ENCODE data around the gene ESYT3.
"Not testable (repeated sequence)": the region's sequence is repeated elsewhere in the genome, so short reads cannot be mapped to it uniquely, and the experiment has no call there.

Gene ESYT3

DNA sequence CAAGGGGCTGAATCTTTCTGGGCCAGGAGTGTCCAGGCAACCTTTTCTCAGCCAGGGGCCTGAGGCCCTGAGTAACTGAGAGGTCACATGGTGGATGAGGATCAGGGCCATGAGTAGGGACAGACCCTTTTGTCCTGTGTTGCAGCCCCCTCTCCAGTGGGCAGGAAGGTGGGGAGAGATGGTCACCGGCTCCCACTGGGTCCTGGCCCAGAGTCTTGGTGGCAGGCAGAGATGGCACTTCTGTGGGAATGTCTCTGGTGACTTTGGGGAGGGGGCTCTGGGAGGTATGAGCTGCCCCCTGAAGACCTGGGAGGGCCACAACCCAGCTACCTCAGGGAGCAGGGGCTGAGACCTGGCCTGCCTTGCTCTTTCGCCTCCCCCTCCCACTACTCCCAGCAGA, 6.8 kb downstream of the ESYT3 start:
- no peak for DNase-seq

DNA sequence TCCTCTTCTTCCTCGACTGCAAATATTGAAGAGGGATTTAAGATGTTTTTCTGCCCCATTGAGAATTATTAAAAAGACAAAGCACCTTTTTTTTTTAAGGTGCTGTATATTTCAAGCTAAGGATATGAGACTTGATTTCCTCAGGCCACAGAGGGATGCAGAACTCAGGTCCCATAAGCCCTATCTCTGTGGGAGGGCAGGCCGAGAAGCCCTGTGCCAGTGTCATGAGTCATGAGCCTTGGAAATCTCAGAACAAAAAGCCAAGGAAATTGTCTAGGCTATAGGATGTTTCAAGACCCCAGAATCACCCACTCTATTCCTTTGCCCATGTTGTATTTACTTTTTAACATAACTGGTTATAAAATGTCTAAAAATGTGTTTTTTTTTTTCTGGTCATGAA, 7.3 kb downstream of the ESYT3 start:
- no peak for DNase-seq

DNA sequence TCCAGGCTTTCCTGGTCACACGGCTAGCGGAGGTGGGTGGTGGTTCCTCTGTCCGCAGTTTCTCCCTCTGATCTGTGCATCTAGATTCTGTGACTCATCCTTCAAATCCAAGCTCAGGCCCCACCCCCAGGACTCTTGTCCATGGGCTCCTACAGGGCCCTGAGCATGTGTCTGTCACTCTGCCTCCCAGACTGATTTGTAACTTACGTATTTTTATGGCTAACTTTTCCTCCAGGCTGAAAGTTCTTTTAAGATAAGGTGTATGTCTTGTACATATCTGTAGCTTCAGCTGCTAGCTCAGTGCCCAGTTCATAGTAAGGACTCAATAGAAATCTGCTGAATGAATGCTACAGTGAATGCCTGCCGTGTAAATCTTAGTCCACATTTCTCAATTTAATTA, 8.0 kb downstream of the ESYT3 start:
- DNase-seq: no peak

DNA sequence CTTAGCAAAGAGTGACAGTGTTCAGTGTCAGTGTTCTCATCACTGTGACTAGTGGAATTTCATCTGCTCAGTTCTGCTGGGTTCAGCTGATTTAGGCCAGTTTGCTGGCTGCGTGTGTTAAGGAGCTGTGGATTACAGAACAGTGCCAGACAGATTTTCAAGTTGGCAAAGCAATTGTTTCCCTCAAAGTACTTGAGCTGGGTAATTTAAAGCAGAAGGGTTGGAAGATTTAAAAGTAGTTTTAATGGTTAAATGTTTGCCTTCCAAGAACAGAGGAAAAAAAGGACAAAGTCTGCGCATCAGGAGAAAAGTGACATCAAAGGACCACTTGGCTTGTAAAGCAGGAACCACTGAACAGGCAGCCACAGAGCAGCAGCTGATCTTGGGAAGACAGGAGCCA, 8.7 kb downstream of the ESYT3 start:
- DNase-seq: no peak

DNA sequence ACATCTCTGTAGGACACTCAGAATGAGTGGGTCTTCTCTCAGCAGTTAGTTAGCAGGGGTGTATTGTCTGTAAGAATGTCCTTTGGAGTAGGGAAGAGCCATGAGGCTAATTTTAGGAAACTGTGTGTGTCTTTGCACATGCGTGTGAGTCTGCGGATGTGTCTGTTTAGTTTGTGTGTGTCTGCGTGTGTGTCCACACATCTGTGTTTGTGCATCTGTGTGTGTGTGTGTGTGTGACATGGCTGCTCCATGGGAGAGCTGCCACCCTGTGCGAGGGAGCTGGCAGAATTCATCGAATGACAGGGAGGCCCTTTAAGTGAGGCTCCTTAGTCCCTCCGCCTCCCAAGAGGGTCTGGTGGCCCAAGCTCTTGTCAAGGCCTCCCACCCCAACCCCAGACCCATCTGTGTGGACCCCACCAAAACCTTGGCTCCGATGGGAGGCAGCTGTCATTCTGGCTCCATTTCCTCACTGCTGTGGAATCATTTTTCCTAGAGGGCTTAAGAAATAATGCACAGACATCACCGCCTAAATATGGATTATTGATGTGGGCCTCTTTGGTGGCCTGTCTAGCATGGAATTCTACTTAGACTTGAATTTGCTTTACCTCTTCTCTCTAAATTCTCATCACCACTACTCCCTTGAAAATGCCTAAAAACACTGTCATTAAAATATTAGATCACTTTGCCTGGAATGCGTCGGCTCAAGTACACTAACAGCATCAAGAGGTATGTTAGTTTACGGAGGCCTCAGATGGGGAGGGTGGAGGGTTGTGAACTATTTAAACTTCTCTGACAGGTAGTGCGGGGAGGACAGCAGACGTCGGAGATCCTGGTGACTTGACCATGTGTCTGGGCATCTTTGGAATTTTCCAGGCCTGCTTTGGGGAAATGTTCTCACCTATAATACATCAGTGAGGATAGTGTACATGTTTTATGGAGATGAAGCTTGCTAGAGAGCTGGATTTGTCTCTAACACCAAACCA, 9.4 kb downstream of the ESYT3 start:
- DNase-seq: no peak

DNA sequence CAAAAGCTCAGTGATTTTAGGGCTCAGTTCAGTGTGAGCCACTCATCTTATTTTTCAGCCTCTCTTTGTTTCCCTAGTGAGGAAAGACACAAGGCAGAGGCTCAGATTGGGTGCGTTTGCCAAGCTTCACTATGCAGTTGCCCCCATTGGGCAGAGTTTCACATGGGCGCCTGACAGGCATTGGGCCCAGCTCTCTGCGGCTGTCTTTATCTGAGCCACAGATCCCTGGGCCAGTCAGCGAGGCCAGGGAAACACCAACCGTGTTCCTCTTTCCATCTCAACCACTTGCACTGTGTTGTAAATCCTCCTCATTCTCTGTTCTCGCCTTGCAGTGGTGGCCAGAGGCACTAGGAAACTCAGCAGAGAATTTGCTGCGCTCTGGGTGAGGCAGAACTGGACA, 10.8 kb downstream of the ESYT3 start:
- peak in 1 of 56 donors; percentile 20 for DNase-seq

DNA sequence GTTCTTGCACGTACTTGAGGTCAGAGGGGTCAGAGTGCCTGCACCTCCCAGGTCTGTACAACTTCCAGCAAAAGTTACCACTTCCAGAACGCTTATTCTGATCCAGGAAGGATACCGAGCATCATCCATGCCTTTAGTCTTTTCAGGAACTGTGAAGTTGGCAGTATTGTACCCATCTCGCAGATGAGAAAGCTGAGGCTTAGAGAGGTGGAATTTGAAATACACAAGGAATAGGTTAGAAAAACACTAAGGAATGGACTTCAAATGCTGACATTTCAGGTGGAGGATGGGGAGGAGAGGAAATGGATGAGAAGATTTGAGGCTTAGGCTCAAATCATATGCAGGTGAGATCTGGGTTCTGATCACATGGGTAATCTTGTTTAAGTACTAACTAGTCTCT, 11.2 kb downstream of the ESYT3 start:
- DNase-seq: no peak

DNA sequence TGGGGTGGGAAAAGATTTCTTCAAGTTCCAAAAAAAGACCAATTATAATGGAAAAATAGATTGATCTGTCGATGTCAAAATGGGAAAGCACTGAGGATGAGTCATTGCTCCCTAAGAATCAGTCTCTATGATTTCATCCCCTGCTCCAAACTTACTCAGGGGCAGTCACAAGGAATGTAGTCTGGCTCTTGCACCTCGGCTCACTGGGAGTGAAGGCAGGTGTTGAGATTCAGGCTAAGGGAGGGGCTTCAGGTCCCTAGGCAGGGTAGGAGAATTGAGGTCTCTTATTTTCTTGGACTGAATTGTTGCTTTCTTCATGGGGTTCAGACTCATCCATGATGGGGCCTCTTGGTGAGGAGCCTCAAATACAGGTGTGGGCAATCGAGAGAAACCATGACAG, 14.2 kb downstream of the ESYT3 start:
- no peak for DNase-seq

DNA sequence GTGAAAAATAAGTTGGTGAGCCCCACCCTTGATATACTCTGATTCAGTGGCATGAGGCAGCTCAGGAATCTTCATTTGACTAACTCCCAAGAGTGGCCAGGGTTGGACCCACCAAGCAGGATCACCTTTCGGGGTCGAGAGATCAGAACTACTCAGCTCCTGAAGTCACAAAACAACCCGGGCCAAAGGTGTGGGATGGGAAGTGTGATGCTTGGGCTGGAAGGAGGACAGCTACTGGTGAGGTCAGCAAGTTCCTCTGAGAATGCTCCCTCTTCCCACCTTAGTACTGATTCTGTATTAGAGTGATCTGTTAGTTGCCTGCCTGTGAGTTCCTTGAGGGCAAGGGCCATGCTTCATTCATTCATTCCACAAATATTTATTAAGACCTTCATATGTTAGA, 15.1 kb downstream of the ESYT3 start:
- no peak for DNase-seq

DNA sequence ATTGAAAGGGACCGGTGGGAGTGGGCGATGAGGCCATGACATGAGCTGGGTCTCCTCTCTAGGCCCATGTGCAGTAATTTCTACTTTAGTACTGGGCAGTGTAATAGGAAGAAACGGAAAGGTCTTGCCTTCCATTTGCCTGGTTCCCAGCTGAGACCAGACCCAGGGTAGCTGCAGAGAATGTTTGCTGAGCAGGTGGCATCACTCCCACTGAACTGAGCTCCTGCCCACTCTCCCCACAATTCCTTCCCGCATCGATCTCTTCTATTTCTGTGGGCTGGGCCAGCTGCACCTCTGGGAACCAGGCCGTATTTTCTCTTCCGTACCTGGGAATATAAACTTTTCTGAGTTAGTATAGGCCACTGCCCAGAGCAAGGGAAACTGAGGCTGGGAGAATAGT, 15.8 kb downstream of the ESYT3 start:
- peak in 1 of 56 donors; percentile 16 for DNase-seq

DNA sequence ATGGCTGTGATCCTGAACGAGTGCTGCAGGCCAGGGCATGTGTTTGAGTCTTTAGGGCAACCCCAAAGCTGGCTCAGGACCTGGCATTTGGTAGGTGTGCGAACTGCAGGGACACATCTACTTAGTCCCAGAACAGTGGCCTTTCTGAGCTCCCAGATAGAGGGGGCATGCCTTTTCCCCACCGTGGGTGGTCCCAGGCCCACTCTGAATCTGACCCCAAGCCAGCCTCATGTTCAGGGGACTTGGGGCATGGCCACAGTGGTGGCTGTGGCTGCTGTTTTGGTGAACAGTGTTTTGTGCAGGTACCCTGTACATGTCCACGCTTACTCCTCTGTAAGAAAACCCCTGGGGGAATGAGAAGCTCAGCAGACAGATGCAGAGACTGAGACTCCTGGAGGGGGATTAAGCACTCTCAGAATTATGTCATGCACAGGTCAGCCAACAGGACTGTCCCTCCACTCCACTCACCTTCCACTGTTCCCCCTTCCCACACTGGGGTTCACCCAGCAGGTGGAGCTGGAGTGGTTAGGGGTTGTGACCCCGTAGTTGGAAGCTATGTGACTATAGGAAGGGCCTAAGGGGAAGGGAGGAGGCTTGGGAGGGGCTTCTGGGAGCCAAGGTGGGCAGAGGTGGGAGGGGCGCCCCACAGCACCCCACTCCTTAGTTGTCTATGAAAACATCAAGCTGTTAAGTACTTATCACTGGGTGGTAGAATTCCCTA, 16.4 kb downstream of the ESYT3 start:
- no peak for DNase-seq

DNA sequence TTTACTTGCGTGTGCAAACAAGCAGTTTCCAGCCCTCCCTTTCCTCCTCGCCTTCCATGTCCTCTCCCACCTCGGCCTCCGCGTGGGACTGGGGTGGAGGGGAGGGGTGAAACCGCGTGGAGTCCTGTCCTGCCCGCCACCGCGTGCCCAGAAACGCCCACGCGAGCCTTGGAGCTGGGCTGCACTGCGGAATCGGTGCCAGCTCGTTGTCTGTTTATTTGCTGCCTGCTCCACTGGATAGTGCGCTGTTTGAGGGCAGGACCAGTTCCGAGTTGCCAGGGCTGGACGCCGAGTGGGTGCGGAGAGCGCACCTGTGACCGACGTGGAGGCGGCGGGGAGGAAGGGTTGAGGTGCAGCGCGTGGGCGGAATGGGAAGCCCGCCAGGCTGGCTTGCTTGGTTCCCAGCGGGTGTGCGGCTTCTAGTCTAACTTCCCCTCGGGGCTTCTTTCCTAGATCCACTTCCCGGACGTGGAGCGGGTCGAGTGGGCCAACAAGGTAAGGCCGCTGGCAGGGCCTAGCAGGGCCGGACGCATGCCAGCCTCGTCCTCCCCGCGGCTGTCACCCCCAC, 17.3 kb downstream of the ESYT3 start:
- no peak for DNase-seq

DNA sequence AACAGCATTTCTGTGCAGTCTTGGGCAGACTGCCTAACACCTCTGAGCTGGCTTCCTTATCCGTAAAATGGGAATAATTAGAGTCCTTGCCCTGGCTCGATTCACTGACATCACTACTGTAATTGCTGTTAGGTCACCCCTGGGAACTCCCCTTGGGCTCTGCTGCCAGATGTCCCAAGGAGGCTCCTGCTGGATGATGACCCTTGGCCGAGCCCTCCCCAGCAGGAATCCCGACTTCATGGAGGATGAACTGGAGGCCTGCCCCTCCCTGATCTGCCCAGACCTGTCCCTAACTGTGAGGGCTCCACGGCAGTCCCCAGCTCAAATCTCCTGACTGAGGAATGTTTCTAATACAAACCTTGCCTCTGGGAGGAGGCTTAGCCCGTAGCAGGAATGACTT, 18.0 kb downstream of the ESYT3 start:
- DNase-seq: no peak

DNA sequence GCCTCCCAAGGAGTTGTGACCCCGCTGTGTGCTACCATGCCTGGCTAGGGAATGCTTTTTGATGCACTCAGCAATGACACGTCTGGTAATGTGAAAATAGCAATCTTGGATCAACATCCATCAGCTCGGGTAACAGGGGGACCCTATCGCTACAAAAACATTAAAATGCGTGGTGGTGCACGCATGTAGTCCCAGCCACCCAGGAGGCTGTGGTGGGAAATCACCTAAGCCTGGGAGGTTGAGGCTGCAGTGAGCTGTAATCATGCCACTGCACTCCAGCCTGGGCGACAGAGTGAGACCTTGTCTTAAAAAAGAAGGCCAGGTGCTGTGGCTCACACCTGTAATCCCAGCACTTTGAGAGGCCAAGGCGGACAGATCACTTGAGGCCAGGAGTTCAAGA, 19.5 kb downstream of the ESYT3 start:
- DNase-seq: not testable (repeated sequence)

DNA sequence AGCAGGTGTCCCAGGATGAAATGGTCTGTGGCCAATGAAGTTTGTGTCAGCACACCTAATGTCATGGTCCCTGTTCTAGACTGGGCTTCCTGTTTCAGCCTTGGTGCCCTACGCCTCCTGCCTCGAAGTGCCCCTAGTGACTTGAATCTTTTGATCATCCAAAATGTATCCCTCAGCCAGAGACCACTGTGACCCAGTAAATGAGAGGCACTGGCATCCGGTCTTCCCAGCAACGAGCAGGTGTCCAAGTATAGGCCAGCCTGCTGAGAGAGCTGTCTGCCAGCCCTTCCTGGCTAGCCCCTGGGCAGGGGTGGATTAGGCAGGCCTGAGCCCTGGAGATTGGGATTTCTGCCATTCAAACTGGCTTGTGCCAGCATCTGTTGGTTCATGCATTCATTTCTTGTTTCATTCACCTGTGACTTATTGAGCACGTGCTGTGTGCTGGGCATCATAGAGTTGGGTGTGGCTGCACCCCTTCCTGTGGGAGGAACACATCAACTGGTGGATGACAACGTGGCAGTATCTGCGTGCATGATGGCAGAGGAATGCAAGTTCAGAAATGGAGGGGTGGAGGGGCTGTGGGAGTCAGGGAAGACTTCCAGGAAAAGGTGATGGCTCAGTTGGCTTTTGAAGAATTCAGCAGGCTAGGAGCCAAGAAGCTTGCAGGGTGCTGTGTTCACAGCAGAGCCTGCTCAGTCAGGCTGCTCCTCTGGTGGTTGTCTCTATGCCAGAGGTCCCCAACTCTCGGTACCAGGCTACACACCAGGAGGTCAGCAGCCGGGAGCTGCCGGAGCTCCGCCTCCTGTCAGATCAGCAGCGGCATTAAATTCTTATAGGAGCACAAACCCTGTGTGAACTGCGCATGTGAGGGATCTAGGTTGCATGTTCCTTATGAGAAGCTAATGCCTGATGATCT, 21.6 kb downstream of the ESYT3 start:
- DNase-seq: no peak

DNA sequence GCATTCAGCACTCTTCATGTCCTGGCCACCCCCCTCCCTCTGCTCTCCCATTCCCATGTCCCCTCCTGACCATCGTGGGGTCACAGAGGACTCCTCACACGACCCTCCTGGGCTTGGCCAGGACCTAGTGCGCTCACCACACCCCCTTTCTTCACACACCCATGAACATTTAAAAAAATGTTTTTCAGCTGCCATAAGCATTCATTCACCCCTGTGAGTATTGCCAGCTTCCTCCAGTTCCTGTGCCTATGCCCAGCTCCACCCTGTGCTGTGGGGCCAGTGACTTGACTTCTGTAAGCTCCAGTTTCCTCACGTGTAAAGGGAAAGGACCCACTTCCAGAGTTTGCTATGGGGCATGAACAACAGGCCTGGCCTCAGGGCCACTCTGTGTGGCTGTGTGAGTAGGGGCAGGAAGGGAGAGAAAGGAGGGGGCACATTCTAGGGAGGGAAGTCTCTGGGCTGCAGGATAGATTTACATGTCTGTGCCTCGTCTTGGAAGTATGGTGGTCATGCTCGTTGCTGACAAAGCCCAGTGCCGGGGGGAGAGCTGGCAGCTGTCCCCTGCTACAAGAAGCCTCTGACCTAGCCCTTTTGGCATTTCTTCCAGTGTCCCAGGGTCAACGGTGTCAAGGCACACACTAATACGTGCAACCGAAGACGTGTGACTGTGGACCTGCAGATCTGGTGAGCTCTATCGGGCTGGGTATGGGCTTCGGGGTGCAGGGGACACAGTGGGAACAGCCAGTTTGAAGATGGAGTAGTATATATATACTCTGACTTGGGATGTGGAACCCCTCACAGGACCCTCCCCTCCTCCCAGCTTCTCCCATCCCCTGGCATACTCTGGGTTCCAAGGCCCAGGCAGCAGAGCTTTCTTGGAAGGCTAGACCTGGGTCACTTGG, 22.8 kb downstream of the ESYT3 start:
- no peak for DNase-seq

DNA sequence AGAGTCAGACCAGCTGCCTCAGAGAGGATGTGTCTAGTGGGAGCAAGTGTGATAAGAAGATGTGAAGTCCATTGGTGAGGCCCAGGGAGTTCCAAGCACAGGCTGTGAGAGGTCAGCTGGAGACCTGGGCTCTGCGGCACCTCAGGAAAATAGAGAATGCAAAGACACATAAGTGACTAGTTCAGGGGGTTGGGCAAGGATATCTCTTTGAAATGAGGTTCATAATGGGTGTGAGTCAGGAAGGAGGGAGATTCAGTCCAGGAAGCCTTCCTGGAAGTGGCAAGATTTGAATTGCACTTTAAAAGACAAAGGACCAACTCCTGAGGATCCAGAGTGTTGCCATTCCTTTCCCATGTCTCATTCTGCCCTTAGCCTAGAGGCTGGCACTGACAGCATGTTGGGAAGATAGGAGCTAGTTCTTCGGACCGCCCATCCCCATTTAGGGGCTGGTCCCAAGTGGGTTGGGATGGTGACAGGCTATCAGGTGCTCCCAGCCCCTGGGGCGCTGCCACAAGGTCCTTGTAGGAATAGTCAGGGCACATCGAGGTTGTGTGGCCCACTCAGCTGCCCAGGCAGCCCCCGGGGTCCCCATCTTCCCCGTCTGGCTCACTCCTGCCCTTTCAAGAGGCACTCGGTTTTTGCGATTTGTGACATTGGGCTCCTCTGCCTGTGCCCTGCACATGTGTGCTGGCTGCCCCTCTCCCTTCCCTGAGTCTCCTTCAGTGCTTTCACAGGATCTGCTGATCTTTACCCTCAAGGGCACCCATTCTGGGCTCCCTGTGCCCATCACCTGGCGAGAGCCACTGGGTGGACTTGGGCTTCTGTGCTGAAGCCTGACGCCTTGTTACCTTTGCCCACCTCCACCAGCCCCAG, 23.7 kb downstream of the ESYT3 start:
- DNase-seq: no peak

DNA sequence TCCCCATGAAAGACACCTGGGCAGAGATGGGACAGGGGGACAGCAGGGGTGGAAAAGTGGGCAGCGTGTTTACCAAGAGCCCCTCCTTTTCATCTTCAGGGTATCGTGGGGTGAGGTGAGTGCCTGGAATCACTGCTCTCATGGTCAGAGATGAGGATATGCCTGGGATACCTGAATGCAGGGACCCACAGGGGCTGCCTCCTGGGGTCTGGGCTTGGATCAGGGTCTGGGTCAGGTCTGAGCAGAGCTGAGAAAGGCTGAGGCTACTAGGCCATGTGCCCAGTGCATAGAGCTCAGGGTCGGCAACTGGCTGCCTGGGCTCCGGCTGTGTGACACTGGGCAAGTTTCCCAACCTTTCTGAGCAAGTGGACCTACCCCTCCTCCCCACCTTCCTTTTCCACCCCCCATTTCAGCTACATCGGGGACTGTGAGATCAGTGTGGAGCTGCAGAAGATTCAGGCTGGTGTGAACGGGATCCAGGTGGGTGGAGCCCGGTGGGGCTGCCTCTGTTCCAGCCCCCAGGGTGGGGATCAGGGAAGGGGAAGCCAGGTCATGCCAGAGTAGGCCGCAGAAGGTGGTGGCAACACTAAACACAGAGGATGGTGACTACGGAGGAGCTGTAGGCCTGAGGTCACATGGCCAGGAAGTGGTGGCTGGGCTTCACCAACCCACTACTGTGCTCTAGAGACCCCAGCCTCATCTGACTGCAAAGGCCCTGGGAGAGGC, 24.5 kb downstream of the ESYT3 start:
- DNase-seq: no peak
